GM12878 (cell line): ENCODE measurements around the gene MSL3. TPM values are rescaled to one million over a fixed set of nuclear protein-coding genes. Genes with fewer than 3 reads are reported as not detected.

ENCODE experiments used
- BCL11A ChIP-seq: IDR thresholded peaks from 2 replicates; pipeline ENCODE4 v1.6.1; 2011; ENCODE audit warnings: low read depth, low read length
- BMI1 ChIP-seq: fragments of 450-650 bp; IDR thresholded peaks from 2 replicates; pipeline ENCODE4 v1.6.1; 2016; ENCODE audit warnings: mild to moderate bottlenecking, moderate library complexity, borderline replicate concordance
- CEBPB ChIP-seq, 2 experiments: fragments of 150-350 bp in 1 of 2; IDR thresholded peaks; 2 replicates each; pipeline ENCODE4 v1.6.1; 2012 to 2014; ENCODE audit warnings: low read depth in 2 of 2, low read length in 2 of 2, borderline replicate concordance in 1 of 2, inconsistent platforms in 1 of 2
- CHD1 ChIP-seq: IDR thresholded peaks from 2 replicates; pipeline ENCODE4 v1.6.1; 2012; ENCODE audit warnings: low read depth, low read length, improper control_type of control experiment
- DPF2 ChIP-seq: fragments of 450-650 bp; IDR thresholded peaks from 2 replicates; pipeline ENCODE4 v1.6.1; 2017; ENCODE audit warnings: mild to moderate bottlenecking
- EGR1 ChIP-seq, 2 experiments: IDR thresholded peaks; 1 replicate in 1 of 2; 2 replicates in 1 of 2; pipeline ENCODE4 v1.6.1; 2011 to 2012; ENCODE audit warnings: low read depth in 2 of 2, low read length in 2 of 2, borderline replicate concordance in 1 of 2, mild to moderate bottlenecking in 1 of 2, moderate library complexity in 1 of 2
- ETV6 ChIP-seq, 2 experiments: fragments of 450-650 bp in 1 of 2; IDR thresholded peaks in 1 of 2; conservative IDR thresholded peaks in 1 of 2; 2 replicates each; pipeline ENCODE4 v1.6.1; 2014; ENCODE audit warnings: antibody characterized with exemption in 1 of 2, borderline replicate concordance in 1 of 2, low read depth in 1 of 2, mild to moderate bottlenecking in 1 of 2, moderate library complexity in 1 of 2
- GABPA ChIP-seq: IDR thresholded peaks from 2 replicates; pipeline ENCODE4 v1.6.1; 2014; ENCODE audit warnings: antibody characterized with exemption, low read depth, mild to moderate bottlenecking, inconsistent platforms
- HCFC1 ChIP-seq: fragments of 150-350 bp; IDR thresholded peaks from 2 replicates; pipeline ENCODE4 v1.6.1; 2014; ENCODE audit warnings: low read length
- KLF5 ChIP-seq: fragments of 450-650 bp; IDR thresholded peaks from 2 replicates; pipeline ENCODE4 v1.6.1; 2014; ENCODE audit warnings: mild to moderate bottlenecking; ENCODE audit not compliant: partially characterized antibody
- MEF2A ChIP-seq: IDR thresholded peaks from 2 replicates; pipeline ENCODE4 v1.6.1; 2011; ENCODE audit warnings: low read depth, mild to moderate bottlenecking, low read length, moderate library complexity; ENCODE audit not compliant: insufficient read depth
- MTA3 ChIP-seq: IDR thresholded peaks from 2 replicates; pipeline ENCODE4 v1.6.1; 2012; ENCODE audit warnings: low read length, inconsistent platforms, borderline replicate concordance
- MYB ChIP-seq: fragments of 150-350 bp; IDR thresholded peaks from 2 replicates; pipeline ENCODE4 v1.6.1; 2014; ENCODE audit warnings: mild to moderate bottlenecking, low read depth, low read length, borderline replicate concordance
- NBN ChIP-seq: fragments of 450-650 bp; IDR thresholded peaks from 2 replicates; pipeline ENCODE4 v1.6.1; 2016
- NR2F1 ChIP-seq: fragments of 450-650 bp; conservative IDR thresholded peaks from 2 replicates; pipeline ENCODE4 v1.6.1; 2017; ENCODE audit warnings: mild to moderate bottlenecking
- NRF1 ChIP-seq: conservative IDR thresholded peaks from 2 replicates; pipeline ENCODE4 v1.6.1; 2011; ENCODE audit warnings: mild to moderate bottlenecking, low read depth, low read length, improper control_type of control experiment
- PAX5 ChIP-seq: IDR thresholded peaks from 2 replicates; pipeline ENCODE4 v1.6.1; 2011; ENCODE audit warnings: low read depth, low read length, borderline replicate concordance
- RUNX3 ChIP-seq: IDR thresholded peaks from 2 replicates; pipeline ENCODE4 v1.6.1; 2012; ENCODE audit warnings: low read length, inconsistent platforms
- SIN3A ChIP-seq: IDR thresholded peaks from 2 replicates; pipeline ENCODE4 v1.6.1; 2012; ENCODE audit warnings: low read depth, low read length, improper control_type of control experiment
- SIX5 ChIP-seq: IDR thresholded peaks from 2 replicates; pipeline ENCODE4 v1.6.1; 2011; ENCODE audit warnings: mild to moderate bottlenecking, low read depth, low read length, moderate library complexity; ENCODE audit not compliant: severe bottlenecking
- SMAD1 ChIP-seq: fragments of 450-650 bp; IDR thresholded peaks from 2 replicates; pipeline ENCODE4 v1.6.1; 2018; ENCODE audit warnings: mild to moderate bottlenecking, low read depth; ENCODE audit not compliant: partially characterized antibody
- SREBF1 ChIP-seq: IDR thresholded peaks from 2 replicates; pipeline ENCODE4 v1.6.1; 2012; ENCODE audit warnings: mild to moderate bottlenecking, low read length
- STAT3 ChIP-seq: IDR thresholded peaks from 2 replicates; pipeline ENCODE4 v1.6.1; 2011; ENCODE audit warnings: low read depth, low read length, improper control_type of control experiment
- SUZ12 ChIP-seq: fragments of 200-600 bp; sonication (generic); IDR thresholded peaks from one replicate; pipeline ENCODE4 v1.6.1; 2018; ENCODE audit warnings: antibody characterized with exemption, mild to moderate bottlenecking; ENCODE audit not compliant: unreplicated experiment
- YY1 ChIP-seq: IDR thresholded peaks from 2 replicates; pipeline ENCODE4 v1.6.1; 2011; ENCODE audit warnings: low read depth, mild to moderate bottlenecking, low read length
- ZNF217 ChIP-seq: fragments of 450-650 bp; IDR thresholded peaks from 2 replicates; pipeline ENCODE4 v1.6.1; 2017; ENCODE audit warnings: antibody characterized with exemption, mild to moderate bottlenecking
- ZNF384 ChIP-seq: IDR thresholded peaks from 2 replicates; pipeline ENCODE4 v1.6.1; 2012; ENCODE audit warnings: low read depth, mild to moderate bottlenecking, low read length, improper control_type of control experiment, borderline replicate concordance
- polyA plus RNA-seq, 11 experiments: library from polyadenylated mRNA; depleted of rRNA in 4 of 11; unstranded in 6 of 11; stranded (reverse) in 5 of 11; fragments of >200 nt; fragmentation: Nextera tagmentation in 4 of 11; fragmentation: Illumina TruSeq in 1 of 11; extraction: Ambion mirVana in 4 of 11; extraction: Trizol in 1 of 11; gene quantifications; 1 replicate in 1 of 11; 2 replicates in 10 of 11; pipeline versions ENCODE4 v1.2.1 to v1.2.3, GENCODE V29; 2011 to 2016; ENCODE audit warnings: inconsistent platforms in 2 of 11, missing spikeins in 2 of 11, low read depth in 1 of 11
- total RNA-seq, 4 experiments: library from RNA; depleted of rRNA in 3 of 4; stranded (reverse); fragments of >200 nt in 3 of 4; fragmentation: Illumina TruSeq in 1 of 4; extraction: Trizol in 1 of 4; gene quantifications; 2 replicates each; pipeline versions ENCODE4 v1.2.1 to v1.2.3, GENCODE V29; 2013 to 2021
- TF ChIP-seq, protein P1 (sequence below): IDR thresholded peaks from 2 replicates; pipeline ENCODE4 v1.6.1; 2012; ENCODE audit warnings: mild to moderate bottlenecking, low read depth, low read length
- TF ChIP-seq, protein P2 (sequence below), 3 experiments: IDR thresholded peaks in 2 of 3; conservative IDR thresholded peaks in 1 of 3; 2 replicates each; pipeline ENCODE4 v1.5.1; 2011; ENCODE audit warnings: low read depth in 3 of 3, low read length in 3 of 3, mild to moderate bottlenecking in 3 of 3, control low read depth in 2 of 3, moderate library complexity in 2 of 3, inconsistent platforms in 1 of 3, mixed read lengths in 1 of 3; ENCODE audit not compliant: control insufficient read depth in 2 of 3, insufficient read depth in 1 of 3; ENCODE audit errors: extremely low read depth in 1 of 3

MSL3 gene
- total and polyA plus RNA-seq, 10 of the 15 experiments (the other 5 are each of a cell fraction or from before 2014, with no cell fraction given) = 28.4 to 438 (median 40.7) TPM

DNA sequence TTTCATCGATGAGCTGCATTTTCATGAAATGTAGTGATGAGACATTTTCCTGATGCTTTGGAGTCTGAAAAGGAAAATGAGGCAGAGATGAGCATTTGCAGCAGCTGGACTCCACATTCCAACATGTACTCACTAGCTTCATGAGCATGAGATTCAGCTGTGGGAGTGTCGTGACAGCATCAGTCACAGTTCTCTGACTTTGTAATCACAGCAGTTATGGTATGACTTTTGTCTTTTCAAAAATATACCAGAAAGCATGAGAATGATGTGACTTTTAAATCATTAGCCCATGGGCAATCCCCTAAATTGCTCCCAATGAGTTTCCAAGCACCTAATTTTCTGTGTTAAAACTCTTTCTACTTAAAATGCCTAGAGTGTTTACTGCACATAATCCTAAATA lies 18.3 kb upstream of the MSL3 start (continued):
- TF ChIP-seq ETV6 (conservative IDR thresholded peaks at IDR 0.05 in 1 of 2, IDR thresholded peaks at IDR 0.05 in 1 of 2; ENCODE audit: borderline replicate concordance in 1 of 2, low read depth in 1 of 2) (no peak), RUNX3 (peak; percentile 35; the same call in 1 of the 2 replicates), SIX5 (no peak), GABPA (no peak), STAT3 (0 out of 2 replicates have a peak, but pooled peaks have one; percentile 55), SREBF1 (no peak), DPF2 (peak; percentile 80), MYB (no peak), CEBPB (IDR thresholded peaks at IDR 0.05; ENCODE audit: borderline replicate concordance in 1 of 2, low read depth in 2 of 2, low read length in 2 of 2) (no peak), MEF2A (peak; percentile 73; the same call in 1 of the 2 replicates), SUZ12 (no peak), PAX5 (peak; percentile 86), BMI1 (peak; percentile 58; the same call in 1 of the 2 replicates), BCL11A (peak; percentile 85; the same call in 1 of the 2 replicates), SIN3A (no peak), YY1 (no peak), MTA3 (no peak), HCFC1 (no peak), KLF5 (no peak), CHD1 (no peak), ZNF384 (no peak), SMAD1 (peak; percentile 18), NBN (peak; percentile 31; the same call in 1 of the 2 replicates), EGR1 (IDR thresholded peaks at IDR 0.05; ENCODE audit: borderline replicate concordance in 1 of 2, low read depth in 2 of 2, low read length in 2 of 2) (no peak), NR2F1 (no peak), NRF1 (no peak), ZNF217 (no peak)
- TF ChIP-seq, protein P1, sequence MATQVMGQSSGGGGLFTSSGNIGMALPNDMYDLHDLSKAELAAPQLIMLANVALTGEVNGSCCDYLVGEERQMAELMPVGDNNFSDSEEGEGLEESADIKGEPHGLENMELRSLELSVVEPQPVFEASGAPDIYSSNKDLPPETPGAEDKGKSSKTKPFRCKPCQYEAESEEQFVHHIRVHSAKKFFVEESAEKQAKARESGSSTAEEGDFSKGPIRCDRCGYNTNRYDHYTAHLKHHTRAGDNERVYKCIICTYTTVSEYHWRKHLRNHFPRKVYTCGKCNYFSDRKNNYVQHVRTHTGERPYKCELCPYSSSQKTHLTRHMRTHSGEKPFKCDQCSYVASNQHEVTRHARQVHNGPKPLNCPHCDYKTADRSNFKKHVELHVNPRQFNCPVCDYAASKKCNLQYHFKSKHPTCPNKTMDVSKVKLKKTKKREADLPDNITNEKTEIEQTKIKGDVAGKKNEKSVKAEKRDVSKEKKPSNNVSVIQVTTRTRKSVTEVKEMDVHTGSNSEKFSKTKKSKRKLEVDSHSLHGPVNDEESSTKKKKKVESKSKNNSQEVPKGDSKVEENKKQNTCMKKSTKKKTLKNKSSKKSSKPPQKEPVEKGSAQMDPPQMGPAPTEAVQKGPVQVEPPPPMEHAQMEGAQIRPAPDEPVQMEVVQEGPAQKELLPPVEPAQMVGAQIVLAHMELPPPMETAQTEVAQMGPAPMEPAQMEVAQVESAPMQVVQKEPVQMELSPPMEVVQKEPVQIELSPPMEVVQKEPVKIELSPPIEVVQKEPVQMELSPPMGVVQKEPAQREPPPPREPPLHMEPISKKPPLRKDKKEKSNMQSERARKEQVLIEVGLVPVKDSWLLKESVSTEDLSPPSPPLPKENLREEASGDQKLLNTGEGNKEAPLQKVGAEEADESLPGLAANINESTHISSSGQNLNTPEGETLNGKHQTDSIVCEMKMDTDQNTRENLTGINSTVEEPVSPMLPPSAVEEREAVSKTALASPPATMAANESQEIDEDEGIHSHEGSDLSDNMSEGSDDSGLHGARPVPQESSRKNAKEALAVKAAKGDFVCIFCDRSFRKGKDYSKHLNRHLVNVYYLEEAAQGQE = no peak
- TF ChIP-seq, protein P2, sequence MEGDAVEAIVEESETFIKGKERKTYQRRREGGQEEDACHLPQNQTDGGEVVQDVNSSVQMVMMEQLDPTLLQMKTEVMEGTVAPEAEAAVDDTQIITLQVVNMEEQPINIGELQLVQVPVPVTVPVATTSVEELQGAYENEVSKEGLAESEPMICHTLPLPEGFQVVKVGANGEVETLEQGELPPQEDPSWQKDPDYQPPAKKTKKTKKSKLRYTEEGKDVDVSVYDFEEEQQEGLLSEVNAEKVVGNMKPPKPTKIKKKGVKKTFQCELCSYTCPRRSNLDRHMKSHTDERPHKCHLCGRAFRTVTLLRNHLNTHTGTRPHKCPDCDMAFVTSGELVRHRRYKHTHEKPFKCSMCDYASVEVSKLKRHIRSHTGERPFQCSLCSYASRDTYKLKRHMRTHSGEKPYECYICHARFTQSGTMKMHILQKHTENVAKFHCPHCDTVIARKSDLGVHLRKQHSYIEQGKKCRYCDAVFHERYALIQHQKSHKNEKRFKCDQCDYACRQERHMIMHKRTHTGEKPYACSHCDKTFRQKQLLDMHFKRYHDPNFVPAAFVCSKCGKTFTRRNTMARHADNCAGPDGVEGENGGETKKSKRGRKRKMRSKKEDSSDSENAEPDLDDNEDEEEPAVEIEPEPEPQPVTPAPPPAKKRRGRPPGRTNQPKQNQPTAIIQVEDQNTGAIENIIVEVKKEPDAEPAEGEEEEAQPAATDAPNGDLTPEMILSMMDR (IDR thresholded peaks at IDR 0.05 in 2 of 3, conservative IDR thresholded peaks at IDR 0.05 in 1 of 3; ENCODE audit: control insufficient read depth in 2 of 3, extremely low read depth in 1 of 3, insufficient read depth in 1 of 3, low read depth in 3 of 3, low read length in 3 of 3) = no peak
